GM23248 (cell line): ENCODE measurements around the gene ABCA1. TPM values are rescaled to one million over a fixed set of nuclear protein-coding genes. Genes with fewer than 3 reads are reported as not detected.

Source experiments
- DNase-seq: peaks from one replicate; pipeline ENCODE4 v3.0.0-alpha.2; 2015
- H2AFZ ChIP-seq: fragments of 200-600 bp; sonication (generic); 2 replicates; pipeline ENCODE4 v1.6.1; 2016; ENCODE audit warnings: antibody characterized with exemption
- H3F3A ChIP-seq: fragments of 200-600 bp; sonication (generic); 2 replicates; pipeline ENCODE4 v1.6.1; 2016; ENCODE audit warnings: mild to moderate bottlenecking, antibody characterized with exemption, mixed run types; ENCODE audit not compliant: insufficient read depth
- H3K27ac ChIP-seq: fragments of 200-600 bp; sonication (generic); 2 replicates; pipeline ENCODE4 v1.5.1; 2016; ENCODE audit warnings: mild to moderate bottlenecking
- H3K27me3 ChIP-seq: fragments of 200-600 bp; sonication (generic); replicated peaks from 2 replicates; pipeline ENCODE4 v1.6.1; 2016; ENCODE audit warnings: mild to moderate bottlenecking; ENCODE audit not compliant: insufficient read depth
- H3K36me3 ChIP-seq: fragments of 200-600 bp; sonication (generic); 2 replicates; pipeline ENCODE4 v1.6.1; 2016; ENCODE audit warnings: low read depth, mild to moderate bottlenecking
- H3K4me1 ChIP-seq: fragments of 200-600 bp; sonication (generic); 2 replicates; pipeline ENCODE4 v1.6.1; 2016; ENCODE audit warnings: mild to moderate bottlenecking; ENCODE audit not compliant: insufficient read depth
- H3K4me2 ChIP-seq: fragments of 200-600 bp; sonication (generic); one replicate; pipeline ENCODE4 v1.6.1; 2016; ENCODE audit warnings: mild to moderate bottlenecking; ENCODE audit not compliant: unreplicated experiment
- H3K4me3 ChIP-seq: fragments of 200-600 bp; sonication (generic); 2 replicates; pipeline ENCODE4 v1.5.1; 2016; ENCODE audit warnings: mild to moderate bottlenecking
- H3K79me2 ChIP-seq: fragments of 200-600 bp; sonication (generic); 2 replicates; pipeline ENCODE4 v1.6.1; 2016; ENCODE audit warnings: mild to moderate bottlenecking; ENCODE audit not compliant: insufficient read depth
- H3K9ac ChIP-seq: fragments of 200-600 bp; sonication (generic); 2 replicates; pipeline ENCODE4 v1.6.1; 2016; ENCODE audit warnings: mild to moderate bottlenecking
- H3K9me2 ChIP-seq: fragments of 200-600 bp; sonication (generic); 2 replicates; pipeline ENCODE4 v1.6.1; 2016; ENCODE audit warnings: mixed run types, mild to moderate bottlenecking, moderate library complexity; ENCODE audit not compliant: insufficient read depth
- H3K9me3 ChIP-seq: fragments of 200-600 bp; sonication (generic); one replicate; pipeline ENCODE4 v1.6.1; 2017; ENCODE audit warnings: low read depth
- H4K20me1 ChIP-seq: fragments of 200-600 bp; sonication (generic); 2 replicates; pipeline ENCODE4 v1.6.0; 2016; ENCODE audit not compliant: insufficient read depth
- EZH2 ChIP-seq: fragments of 200-600 bp; sonication (generic); IDR thresholded peaks from 2 replicates; pipeline ENCODE4 v1.6.1; 2018; ENCODE audit warnings: antibody characterized with exemption, mild to moderate bottlenecking; ENCODE audit not compliant: insufficient read depth, poor library complexity, severe bottlenecking
- EZH2phosphoT487 ChIP-seq: fragments of 200-600 bp; sonication (generic); IDR thresholded peaks from 2 replicates; pipeline ENCODE4 v1.6.1; 2018; ENCODE audit warnings: antibody characterized with exemption, moderate library complexity, mild to moderate bottlenecking, low read depth; ENCODE audit not compliant: insufficient read depth
- WGBS, 2 experiments: methylation state at CpG; one replicate each; pipeline ENCODE4 v1.1.6; 2015 to 2017; ENCODE audit warnings: low lambda C conversion rate in 2 of 2, low coverage in 1 of 2; ENCODE audit errors: missing lambda C conversion rate in 2 of 2; 5-methylcytosine and 5-hydroxymethylcytosine counted together
- in situ Hi-C: fragments of 300-500 bp; cut with MboI; formaldehyde crosslinking; loops from 2 replicates; pipeline ENCODE4 v1.15.0; 2020
- polyA plus RNA-seq: library from polyadenylated mRNA; unstranded; fragments of >200 nt; fragmentation: Nextera tagmentation; extraction: Ambion mirVana; gene quantifications from 2 replicates; pipeline ENCODE4 v1.2.1, GENCODE V29; 2016
- total RNA-seq: library from RNA; depleted of rRNA; stranded (reverse); fragments of >200 nt; shearing (Covaris generic); gene quantifications from 2 replicates; pipeline ENCODE4 v1.2.3, GENCODE V29; 2014

ABCA1 gene
- total and polyA plus RNA-seq, 2 experiments from 2014 or later = 6.8 to 15.9 TPM

GRCh38 chr9:104794070-104794469 lies 133.9 kb downstream of the ABCA1 start:
- no peaks in the 10 kb centered on the region for H3K9me2 ChIP-seq
- no peak for DNase-seq
- no peak overlapping the region for H3K4me3 ChIP-seq
- WGBS, 2 experiments = 91 to 100% methylated on average over 2 of the region's 2 CpGs
- no peaks in the 10 kb centered on the region for H3K79me2 ChIP-seq
- H3K9ac ChIP-seq = no peak overlapping the region
- TF ChIP-seq EZH2 (no peak), EZH2phosphoT487 (no peak)
- no peaks in the 10 kb centered on the region for H4K20me1 ChIP-seq
- H3K36me3 ChIP-seq = 0 out of 2 replicates have a peak, but pooled peaks cover 12% of the 10 kb centered on the region
- H3K9me3 ChIP-seq = no peaks in the 10 kb centered on the region
- H3K4me1 ChIP-seq = no peaks in the 10 kb centered on the region
- no peaks in the 10 kb centered on the region for H3K27me3 ChIP-seq
- no peak overlapping the region for H3K4me2 ChIP-seq
- in situ Hi-C loops = no loop called here
- no peak overlapping the region for H2AFZ ChIP-seq
- no peaks in the 10 kb centered on the region for H3F3A ChIP-seq
- no peak overlapping the region for H3K27ac ChIP-seq

- H3K9me3 ChIP-seq = no peaks in the 10 kb centered on the region
- H3F3A ChIP-seq = no peaks in the 10 kb centered on the region; the same call in 1 of the 2 replicates
- WGBS, 2 experiments = 76 to 80% methylated on average over 3 of the region's 3 CpGs
- no peaks in the 10 kb centered on the region for H3K4me1 ChIP-seq
- H3K36me3 ChIP-seq = no peaks in the 10 kb centered on the region; the same call in 1 of the 2 replicates
- no peak overlapping the region for H3K4me3 ChIP-seq
- no peak overlapping the region for H3K27ac ChIP-seq
- TF ChIP-seq EZH2 = no peak
- no peak for TF ChIP-seq EZH2phosphoT487
- no peak for DNase-seq
- H4K20me1 ChIP-seq = no peaks in the 10 kb centered on the region
- no peaks in the 10 kb centered on the region for H3K79me2 ChIP-seq
- in situ Hi-C loops = no loop called here
- H3K4me2 ChIP-seq = no peak overlapping the region
- H2AFZ ChIP-seq = no peak overlapping the region
- H3K27me3 ChIP-seq = no peaks in the 10 kb centered on the region
- no peaks in the 10 kb centered on the region for H3K9me2 ChIP-seq
- no peak overlapping the region for H3K9ac ChIP-seq
Measured at GRCh38 chr9:104788251-104788650, 139.7 kb downstream of the ABCA1 start.

- Histone ChIP-seq H3K79me2 (no peaks in the 10 kb centered on the region), H4K20me1 (no peaks in the 10 kb centered on the region), H3K4me1 (no peaks in the 10 kb centered on the region), H3K4me3 (no peak overlapping the region), H3K9ac (no peak overlapping the region), H3K9me2 (no peaks in the 10 kb centered on the region), H2AFZ (no peak overlapping the region), H3K9me3 (no peaks in the 10 kb centered on the region), H3K36me3 (no peaks in the 10 kb centered on the region; the same call in 1 of the 2 replicates), H3K4me2 (no peak overlapping the region), H3F3A (no peaks in the 10 kb centered on the region; the same call in 1 of the 2 replicates), H3K27ac (no peak overlapping the region), H3K27me3 (no peaks in the 10 kb centered on the region)
- DNase-seq = no peak
- in situ Hi-C loops = no loop called here
- TF ChIP-seq EZH2phosphoT487 = no peak
- TF ChIP-seq EZH2 = no peak
- WGBS, 2 experiments = 75 to 77% methylated on average over 7 of the region's 7 CpGs
Measured at GRCh38 chr9:104787306-104788015, 140.5 kb downstream of the ABCA1 start.

GRCh38 chr9:104786293-104786692 lies 141.7 kb downstream of the ABCA1 start:
- TF ChIP-seq EZH2phosphoT487 (no peak), EZH2 (no peak)
- Histone ChIP-seq H3K79me2 (no peaks in the 10 kb centered on the region), H3K4me1 (no peaks in the 10 kb centered on the region), H3K27ac (no peak overlapping the region), H3F3A (peaks cover 5% of the 10 kb centered on the region; the same call in 1 of the 2 replicates), H4K20me1 (no peaks in the 10 kb centered on the region), H2AFZ (no peak overlapping the region), H3K4me3 (no peak overlapping the region), H3K4me2 (no peak overlapping the region), H3K27me3 (no peaks in the 10 kb centered on the region), H3K9me2 (no peaks in the 10 kb centered on the region), H3K36me3 (no peaks in the 10 kb centered on the region; the same call in 1 of the 2 replicates), H3K9ac (no peak overlapping the region), H3K9me3 (no peaks in the 10 kb centered on the region)
- in situ Hi-C loops = no loop called here
- WGBS, 2 experiments = 95 to 100% methylated on average over 1 of the region's 1 CpG
- no peak for DNase-seq
